NCI-H2196 (cell line): ENCODE results near the gene ZFYVE26.
"Not testable (repeated sequence)": the region's sequence is repeated elsewhere in the genome, so short reads cannot be mapped to it uniquely, and the experiment has no call there.

ENCODE experiments used
- DNase-seq: peaks from one replicate; lab custom pipeline; 2025; ENCODE audit not compliant: unreplicated experiment; lab: John Stamatoyannopoulos, UW

Gene ZFYVE26

GRCh38 chr14:67816326-67817002 is at the start of gene ZFYVE26:
ZFYVE26 (minus strand) TSS chr14:67816590; CDS start chr14:67815963, 627 bp downstream.
- DNase-seq, result peak; percentile 97

- DNase-seq, result no peak
Measured at GRCh38 chr14:67863223-67863622, 46.8 kb upstream of the ZFYVE26 start.

- DNase-seq, result no peak
Measured at GRCh38 chr14:67859169-67859749, 42.9 kb upstream of the ZFYVE26 start.

DNA sequence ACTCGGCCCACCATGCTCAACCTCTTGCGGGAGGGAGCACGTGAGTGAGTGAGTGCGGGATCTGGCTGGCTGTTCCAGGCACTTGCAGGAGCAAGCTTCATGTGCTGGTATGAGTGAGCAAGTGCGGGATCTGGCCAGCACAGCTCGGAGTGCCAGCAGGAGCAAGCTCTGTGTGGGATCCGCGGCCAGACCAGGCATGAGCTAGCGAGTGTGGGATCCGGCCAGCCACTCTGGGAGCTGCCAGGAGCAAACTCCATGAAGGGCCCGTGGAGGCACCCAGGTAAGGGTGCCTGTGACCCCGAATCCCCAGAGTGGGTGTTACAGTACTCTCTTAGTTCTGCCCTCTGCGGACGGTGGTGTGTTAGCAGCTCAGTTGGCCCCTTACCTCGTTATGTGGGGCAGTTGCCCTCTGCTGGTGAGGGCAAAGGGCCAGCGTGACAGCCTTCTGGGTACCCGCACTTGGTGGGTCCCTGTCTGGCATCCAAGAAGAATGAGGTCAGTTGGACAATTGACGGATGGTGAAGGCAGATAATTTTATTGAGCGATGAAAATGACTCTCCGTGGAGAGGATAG is 41.5 kb upstream of the ZFYVE26 start:
- DNase-seq, result no peak

DNA sequence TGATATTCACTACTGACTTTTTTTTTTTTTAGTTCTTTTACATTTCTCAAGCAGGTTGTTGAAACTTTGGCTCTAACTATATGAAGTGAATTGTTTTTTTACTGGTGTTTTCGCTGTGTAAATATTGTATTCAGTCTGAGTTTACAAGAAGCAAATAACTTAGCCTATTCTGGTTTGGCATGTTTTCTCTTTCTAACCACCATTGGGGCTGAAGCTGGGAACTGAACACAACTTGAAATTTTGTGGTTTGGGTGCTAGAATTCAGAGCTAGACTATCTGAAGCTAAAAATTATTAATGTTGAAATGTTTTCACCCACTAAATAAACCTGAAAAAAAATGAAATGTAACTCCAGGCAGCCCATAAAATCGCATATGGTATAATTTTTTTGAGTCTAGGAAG is 40.4 kb upstream of the ZFYVE26 start:
- DNase-seq, result peak; percentile 8

- no peak for DNase-seq
Measured at GRCh38 chr14:67853715-67854114, 37.3 kb upstream of the ZFYVE26 start.

GRCh38 chr14:67852926-67853604 is 36.7 kb upstream of the ZFYVE26 start:
- DNase-seq, result no peak

GRCh38 chr14:67851785-67852410 is 35.5 kb upstream of the ZFYVE26 start:
- DNase-seq, result no peak

DNA sequence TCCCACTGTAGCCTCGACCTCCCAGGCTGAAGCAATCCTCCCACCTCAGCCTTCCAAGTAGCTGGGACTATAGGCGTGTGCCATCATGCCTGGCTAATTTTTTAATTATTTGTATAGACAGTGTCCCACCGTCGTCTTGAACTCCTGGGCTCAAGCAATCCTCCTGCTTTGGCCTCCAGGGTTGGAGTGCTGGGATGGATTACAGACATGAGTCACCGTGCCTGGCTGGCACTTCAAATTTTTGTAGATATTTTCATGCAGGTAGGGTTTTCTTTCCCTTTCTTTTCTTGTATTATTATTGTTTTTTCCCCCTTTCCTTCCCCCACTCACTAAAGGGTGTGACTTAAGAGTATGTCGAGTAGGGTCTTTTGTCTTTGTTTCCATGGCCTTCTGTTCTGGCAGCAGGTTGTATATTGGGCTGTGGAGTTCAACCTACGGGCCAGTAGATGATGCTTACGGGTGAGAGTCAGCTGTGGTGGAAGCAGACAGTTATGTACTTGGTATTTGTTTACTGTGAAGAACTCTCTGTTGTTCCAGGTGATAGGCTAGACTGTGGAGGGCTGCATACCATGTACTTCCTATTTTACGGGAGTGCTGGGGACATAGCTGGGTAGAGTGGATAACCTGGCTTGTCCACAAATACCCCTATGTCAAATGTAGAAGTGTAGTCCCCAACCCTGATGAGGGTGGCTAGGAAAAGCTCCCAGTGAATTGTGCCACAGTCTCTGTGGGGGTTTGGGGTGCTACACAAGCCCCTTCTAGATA is 33.9 kb upstream of the ZFYVE26 start:
- DNase-seq, result no peak

- no peak for DNase-seq
Measured at GRCh38 chr14:67846029-67846610, 29.7 kb upstream of the ZFYVE26 start.

GRCh38 chr14:67837011-67837624 is 20.7 kb upstream of the ZFYVE26 start:
- DNase-seq, result peak; percentile 77

DNA sequence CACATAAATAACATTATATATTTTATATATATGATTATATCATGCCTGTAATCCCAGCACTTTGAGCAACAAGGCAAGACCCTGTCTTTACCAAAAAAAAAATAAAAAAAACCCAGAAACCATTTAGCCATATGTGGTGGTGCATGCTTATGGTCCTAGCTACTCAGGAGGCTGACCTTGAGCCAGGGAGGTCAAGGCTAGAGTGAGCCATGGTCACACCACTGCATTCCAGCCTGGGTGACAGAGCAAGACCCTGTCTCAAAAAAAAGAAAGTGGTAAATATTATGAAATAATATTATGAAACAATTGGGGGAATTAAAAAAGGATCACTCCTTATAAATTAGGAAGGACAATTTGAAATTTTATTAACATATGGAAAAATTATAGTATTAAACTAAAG is 19.2 kb upstream of the ZFYVE26 start:
- no peak for DNase-seq

DNA sequence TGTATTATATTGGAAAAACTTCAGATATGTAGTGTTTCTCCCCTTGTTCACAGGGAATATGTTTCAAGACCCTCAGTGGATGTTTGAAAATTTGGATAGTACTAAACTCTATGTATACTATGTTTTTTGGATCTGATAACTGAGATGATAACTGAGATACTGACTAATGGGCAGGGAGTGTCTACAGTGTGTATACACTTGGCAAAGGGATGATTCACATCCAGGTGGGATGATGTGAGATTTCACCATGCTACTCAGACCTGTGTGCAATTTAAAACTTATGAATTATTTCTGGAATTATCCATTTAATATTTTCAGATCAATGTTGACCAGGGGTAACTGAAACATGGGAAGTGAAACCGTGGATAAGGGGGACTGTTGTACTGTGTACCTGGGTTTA is 17.0 kb upstream of the ZFYVE26 start:
- no peak for DNase-seq

DNA sequence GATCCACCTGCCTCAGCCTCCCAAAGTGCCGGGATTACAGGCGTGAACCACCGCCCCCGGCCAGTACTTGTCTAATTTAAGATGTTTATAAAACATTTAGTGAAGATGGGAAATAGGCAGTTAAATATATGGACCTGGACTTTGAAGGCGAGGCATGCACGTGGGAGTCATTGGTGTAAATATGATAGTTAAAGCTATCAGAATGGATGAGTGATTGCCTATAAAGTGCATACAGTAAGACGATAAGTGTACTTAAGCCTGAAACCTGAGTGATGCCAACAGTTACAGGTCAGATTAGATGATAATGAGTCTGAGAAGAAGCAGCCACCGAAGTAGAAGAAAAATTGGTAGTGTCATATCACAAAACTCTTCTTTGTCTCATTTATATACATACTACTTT is 14.7 kb upstream of the ZFYVE26 start:
- no peak for DNase-seq

- no peak for DNase-seq
Measured at GRCh38 chr14:67821121-67821520, 4.7 kb upstream of the ZFYVE26 start.

GRCh38 chr14:67820428-67820971 is 4.1 kb upstream of the ZFYVE26 start:
- peak; percentile 10 for DNase-seq

DNA sequence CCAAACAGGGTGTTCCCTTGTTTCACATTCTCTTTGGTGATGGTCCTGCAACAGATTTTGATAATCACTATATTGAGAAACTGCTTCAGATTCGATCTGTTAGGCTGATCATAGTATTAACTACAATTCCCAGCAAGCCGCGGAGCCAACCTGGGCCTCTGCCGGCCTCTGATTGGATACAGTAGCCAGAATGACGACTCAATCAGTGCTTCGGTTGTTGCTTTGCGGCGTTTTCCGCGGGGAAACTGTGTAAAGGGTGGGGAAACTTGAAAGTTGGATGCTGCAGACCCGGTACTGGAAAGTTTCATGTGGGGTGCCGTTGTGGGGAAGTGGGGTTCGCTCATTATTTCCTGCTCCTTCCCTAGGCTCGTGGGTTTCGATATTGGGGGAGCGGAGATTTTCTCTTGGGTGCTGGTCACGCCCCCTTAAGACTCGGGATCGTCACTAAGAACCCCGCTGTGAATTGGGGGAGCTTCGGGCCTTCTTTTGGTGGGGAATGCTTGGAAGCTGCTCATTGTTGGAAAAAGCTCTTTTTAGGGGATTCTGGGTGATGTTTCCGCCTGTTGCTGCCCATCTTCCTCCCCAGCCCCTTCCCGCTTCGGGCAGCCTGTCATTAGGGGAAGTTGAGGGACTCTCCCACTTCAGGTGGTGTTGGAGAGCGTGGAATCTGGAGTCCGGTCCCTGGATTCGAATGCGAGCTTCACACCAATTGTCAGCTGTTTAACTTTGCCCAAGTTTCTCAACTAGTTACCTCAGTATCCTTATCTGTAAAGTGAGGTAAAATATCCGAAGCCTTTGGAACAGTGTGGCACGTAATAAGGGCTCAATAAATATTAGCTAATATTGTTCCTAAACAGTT is 3.4 kb upstream of the ZFYVE26 start, which contains the start of gene RAD51B:
Gene RAD51B, plus strand, starts transcription at position 217 of the 859 bp plus-strand sequence.
- peak; percentile 87 for DNase-seq

DNA sequence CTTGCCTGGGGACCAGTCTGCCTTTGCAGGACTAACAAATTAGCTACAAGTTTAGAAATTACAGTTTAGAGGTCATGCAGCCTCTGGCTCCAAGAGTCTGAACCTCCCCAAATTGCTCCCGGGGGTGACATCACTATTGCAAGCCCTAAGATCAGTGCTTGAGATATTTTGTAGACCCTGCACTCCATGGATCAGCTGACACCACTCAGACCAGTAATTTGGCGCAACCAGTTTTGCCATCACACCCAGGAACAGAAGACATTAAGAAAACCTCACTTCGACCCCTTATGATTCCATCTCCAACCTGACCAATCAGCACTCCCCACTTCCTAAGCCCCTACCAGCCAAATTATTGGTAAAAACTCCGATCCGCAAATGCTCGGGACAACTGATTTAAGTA is 2.1 kb upstream of the ZFYVE26 start:
- not testable (repeated sequence) for DNase-seq
